ENCODE data around the gene CFAP58.

CFAP58 gene

GRCh38 chr10:104434601-104435000, 81.0 kb downstream of the CFAP58 start:
- H3K4me3 ChIP-seq (ENCODE audit: low read length), result no peak overlapping the region
- no peak for DNase-seq (ENCODE audit: low read depth)

GRCh38 chr10:104435822-104436221, 82.2 kb downstream of the CFAP58 start:
- TF ChIP-seq CTCF (conservative IDR thresholded peaks at IDR 0.05; ENCODE audit: low read depth, low read length), result no peak
- no peak for DNase-seq (ENCODE audit: low read depth)
- no peak overlapping the region for H3K4me3 ChIP-seq (ENCODE audit: low read length)

More at GRCh38 chr10:104434601-104435000, 81.0 kb downstream of the CFAP58 start:
- no peak for TF ChIP-seq CTCF (conservative IDR thresholded peaks at IDR 0.05; ENCODE audit: low read depth, low read length)

- no peak for DNase-seq (ENCODE audit: low read depth)
- H3K4me3 ChIP-seq (ENCODE audit: low read length), result no peak overlapping the region
- no peak for TF ChIP-seq CTCF (conservative IDR thresholded peaks at IDR 0.05; ENCODE audit: low read depth, low read length)
Measured at GRCh38 chr10:104437226-104437625, 83.6 kb downstream of the CFAP58 start.

GRCh38 chr10:104440221-104440620, 86.6 kb downstream of the CFAP58 start:
- DNase-seq (ENCODE audit: low read depth), result no peak
- H3K4me3 ChIP-seq (ENCODE audit: low read length), result no peak overlapping the region
- no peak for TF ChIP-seq CTCF (conservative IDR thresholded peaks at IDR 0.05; ENCODE audit: low read depth, low read length)

GRCh38 chr10:104441329-104442000, 87.8 kb downstream of the CFAP58 start:
- H3K4me3 ChIP-seq (ENCODE audit: low read length), result no peak overlapping the region
- no peak for DNase-seq (ENCODE audit: low read depth)
- TF ChIP-seq CTCF (conservative IDR thresholded peaks at IDR 0.05; ENCODE audit: low read depth, low read length), result no peak

GRCh38 chr10:104445359-104445758, 91.7 kb downstream of the CFAP58 start:
- DNase-seq (ENCODE audit: low read depth), result no peak
- H3K4me3 ChIP-seq (ENCODE audit: low read length), result no peak overlapping the region
- no peak for TF ChIP-seq CTCF (conservative IDR thresholded peaks at IDR 0.05; ENCODE audit: low read depth, low read length)

- TF ChIP-seq CTCF (conservative IDR thresholded peaks at IDR 0.05; ENCODE audit: low read depth, low read length), result no peak
- DNase-seq (ENCODE audit: low read depth), result no peak
- H3K4me3 ChIP-seq (ENCODE audit: low read length), result no peak overlapping the region
Measured at GRCh38 chr10:104446151-104446550, 92.5 kb downstream of the CFAP58 start.
